HepG2 (cell line): Measurements from ENCODE around the gene FOXK2. TPM values are rescaled to one million over a fixed set of nuclear protein-coding genes. Genes with fewer than 3 reads are reported as not detected.

Source experiments
- ELF1 ChIP-seq: sonication (generic); formaldehyde crosslinking; IDR thresholded peaks from 2 replicates; pipeline ENCODE4 v1.4.0; 2020; ENCODE audit warnings: missing genetic modification reagents
- RARG ChIP-seq: sonication (generic); formaldehyde crosslinking; IDR thresholded peaks from 2 replicates; pipeline ENCODE4 v1.4.0; 2020; ENCODE audit warnings: low read depth, mild to moderate bottlenecking, missing genetic modification reagents
- ZBTB3 ChIP-seq: sonication (generic); formaldehyde crosslinking; IDR thresholded peaks from 2 replicates; pipeline ENCODE4 v1.4.0; 2020; ENCODE audit warnings: low read depth, mild to moderate bottlenecking, moderate library complexity, missing genetic modification reagents, borderline replicate concordance
- ZBTB38 ChIP-seq: sonication (generic); formaldehyde crosslinking; IDR thresholded peaks from 2 replicates; pipeline ENCODE4 v1.5.1; 2020; ENCODE audit warnings: mild to moderate bottlenecking, missing genetic modification reagents
- ZBTB7A ChIP-seq: sonication (generic); formaldehyde crosslinking; IDR thresholded peaks from 2 replicates; pipeline ENCODE4 v1.8.0; 2022; ENCODE audit warnings: mild to moderate bottlenecking, missing genetic modification reagents
- ZNF354B ChIP-seq: sonication (generic); formaldehyde crosslinking; IDR thresholded peaks from 2 replicates; pipeline ENCODE4 v1.8.0; 2022; ENCODE audit warnings: mild to moderate bottlenecking, missing genetic modification reagents
- ZNF572 ChIP-seq: sonication (generic); formaldehyde crosslinking; IDR thresholded peaks from 2 replicates; pipeline ENCODE4 v1.5.1; 2020; ENCODE audit warnings: mild to moderate bottlenecking, missing genetic modification reagents
- ZNF629 ChIP-seq: sonication (generic); formaldehyde crosslinking; conservative IDR thresholded peaks from 2 replicates; pipeline ENCODE4 v1.5.0; 2020; ENCODE audit warnings: missing genetic modification reagents
- ZNF790 ChIP-seq: sonication (generic); formaldehyde crosslinking; IDR thresholded peaks from 2 replicates; pipeline ENCODE4 v1.8.0; 2022; ENCODE audit warnings: missing genetic modification reagents, mild to moderate bottlenecking, borderline replicate concordance
- polyA plus RNA-seq, 8 experiments: library from polyadenylated mRNA; depleted of rRNA in 3 of 8; stranded (reverse) in 7 of 8; unstranded in 1 of 8; fragments of >200 nt; fragmentation: Illumina TruSeq in 4 of 8; extraction: Trizol in 4 of 8; gene quantifications; 2 replicates each; pipeline versions ENCODE4 v1.2.1 to v1.2.3, GENCODE V29; 2011 to 2016; ENCODE audit warnings: low read depth in 4 of 8, missing spikeins in 1 of 8, mixed read lengths in 1 of 8; ENCODE audit not compliant: insufficient read depth in 1 of 8
- total RNA-seq, 5 experiments: library from RNA; depleted of rRNA; stranded (reverse); fragments of >200 nt; fragmentation: Illumina TruSeq; extraction: Trizol; gene quantifications; 2 replicates each; pipeline ENCODE4 v1.2.3, GENCODE V29; 2016; ENCODE audit warnings: low read depth in 1 of 5
- TF ChIP-seq, protein P1 (sequence below): sonication (generic); formaldehyde crosslinking; IDR thresholded peaks from 2 replicates; pipeline ENCODE4 v1.4.0; 2020; ENCODE audit warnings: mild to moderate bottlenecking, missing genetic modification reagents
- TF ChIP-seq, protein P2 (sequence below): sonication (generic); formaldehyde crosslinking; IDR thresholded peaks from 2 replicates; pipeline ENCODE4; 2020; ENCODE audit warnings: missing genetic modification reagents, mild to moderate bottlenecking, borderline replicate concordance
- TF ChIP-seq, protein P3 (sequence below): sonication (generic); formaldehyde crosslinking; conservative IDR thresholded peaks from 2 replicates; pipeline ENCODE4 v1.4.0; 2020; ENCODE audit warnings: missing genetic modification reagents
- TF ChIP-seq, protein P4 (sequence below): sonication (generic); formaldehyde crosslinking; IDR thresholded peaks from 2 replicates; pipeline ENCODE4 v1.4.0; 2020; ENCODE audit warnings: missing genetic modification reagents
- TF ChIP-seq, protein P5 (sequence below): IDR thresholded peaks from 2 replicates; pipeline ENCODE4 v1.6.1; 2016; ENCODE audit warnings: low read depth
- TF ChIP-seq, protein P6 (sequence below): sonication (generic); formaldehyde crosslinking; IDR thresholded peaks from 2 replicates; pipeline ENCODE4 v1.4.0; 2020; ENCODE audit warnings: missing genetic modification reagents

FOXK2 gene
- total and polyA plus RNA-seq, 2 of the 13 experiments (the other 11 are each of a cell fraction or from before 2014, with no cell fraction given): 67.1 to 67.2 TPM

DNA sequence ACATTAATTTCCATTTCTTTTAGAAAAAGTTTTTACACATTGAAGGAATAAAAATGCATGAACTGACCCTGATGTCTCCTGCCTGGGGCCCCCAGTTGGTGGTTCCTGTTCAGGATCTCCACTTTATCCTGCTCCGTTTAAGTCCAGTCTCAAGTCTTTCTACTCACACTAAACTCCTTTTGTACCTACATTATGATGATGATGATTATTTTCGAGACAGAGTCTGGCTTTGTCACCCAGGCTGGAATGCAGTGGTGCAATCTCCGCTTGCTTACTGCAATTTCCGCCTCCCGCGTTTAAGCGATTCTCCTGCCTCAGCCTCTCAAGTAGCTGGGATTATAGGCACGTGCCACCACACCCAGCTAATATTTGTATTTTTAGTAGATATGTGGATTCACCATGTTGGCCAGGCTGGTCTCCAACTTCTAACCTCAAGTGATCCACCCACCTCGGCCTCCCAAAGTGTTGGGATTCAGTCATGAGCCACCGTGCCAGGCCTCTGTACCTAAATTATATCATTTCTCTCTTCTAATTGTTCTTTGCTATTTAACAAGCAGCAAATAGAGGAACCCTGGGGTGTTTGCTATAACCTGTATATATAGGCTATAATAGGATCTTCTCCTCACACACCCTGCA, 2.2 kb upstream of the FOXK2 start (continued):
- TF ChIP-seq, protein P1, sequence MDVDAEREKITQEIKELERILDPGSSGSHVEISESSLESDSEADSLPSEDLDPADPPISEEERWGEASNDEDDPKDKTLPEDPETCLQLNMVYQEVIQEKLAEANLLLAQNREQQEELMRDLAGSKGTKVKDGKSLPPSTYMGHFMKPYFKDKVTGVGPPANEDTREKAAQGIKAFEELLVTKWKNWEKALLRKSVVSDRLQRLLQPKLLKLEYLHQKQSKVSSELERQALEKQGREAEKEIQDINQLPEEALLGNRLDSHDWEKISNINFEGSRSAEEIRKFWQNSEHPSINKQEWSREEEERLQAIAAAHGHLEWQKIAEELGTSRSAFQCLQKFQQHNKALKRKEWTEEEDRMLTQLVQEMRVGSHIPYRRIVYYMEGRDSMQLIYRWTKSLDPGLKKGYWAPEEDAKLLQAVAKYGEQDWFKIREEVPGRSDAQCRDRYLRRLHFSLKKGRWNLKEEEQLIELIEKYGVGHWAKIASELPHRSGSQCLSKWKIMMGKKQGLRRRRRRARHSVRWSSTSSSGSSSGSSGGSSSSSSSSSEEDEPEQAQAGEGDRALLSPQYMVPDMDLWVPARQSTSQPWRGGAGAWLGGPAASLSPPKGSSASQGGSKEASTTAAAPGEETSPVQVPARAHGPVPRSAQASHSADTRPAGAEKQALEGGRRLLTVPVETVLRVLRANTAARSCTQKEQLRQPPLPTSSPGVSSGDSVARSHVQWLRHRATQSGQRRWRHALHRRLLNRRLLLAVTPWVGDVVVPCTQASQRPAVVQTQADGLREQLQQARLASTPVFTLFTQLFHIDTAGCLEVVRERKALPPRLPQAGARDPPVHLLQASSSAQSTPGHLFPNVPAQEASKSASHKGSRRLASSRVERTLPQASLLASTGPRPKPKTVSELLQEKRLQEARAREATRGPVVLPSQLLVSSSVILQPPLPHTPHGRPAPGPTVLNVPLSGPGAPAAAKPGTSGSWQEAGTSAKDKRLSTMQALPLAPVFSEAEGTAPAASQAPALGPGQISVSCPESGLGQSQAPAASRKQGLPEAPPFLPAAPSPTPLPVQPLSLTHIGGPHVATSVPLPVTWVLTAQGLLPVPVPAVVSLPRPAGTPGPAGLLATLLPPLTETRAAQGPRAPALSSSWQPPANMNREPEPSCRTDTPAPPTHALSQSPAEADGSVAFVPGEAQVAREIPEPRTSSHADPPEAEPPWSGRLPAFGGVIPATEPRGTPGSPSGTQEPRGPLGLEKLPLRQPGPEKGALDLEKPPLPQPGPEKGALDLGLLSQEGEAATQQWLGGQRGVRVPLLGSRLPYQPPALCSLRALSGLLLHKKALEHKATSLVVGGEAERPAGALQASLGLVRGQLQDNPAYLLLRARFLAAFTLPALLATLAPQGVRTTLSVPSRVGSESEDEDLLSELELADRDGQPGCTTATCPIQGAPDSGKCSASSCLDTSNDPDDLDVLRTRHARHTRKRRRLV (CRISPR knock-in tag): peak; percentile 80
- TF ChIP-seq ZNF629 (no peak), ZNF354B (CRISPR knock-in tag) (no peak), RARG (no peak), ZBTB3 (CRISPR knock-in tag) (peak; percentile 85; the same call in 1 of the 2 replicates), ZBTB38 (peak; percentile 71), ELF1 (CRISPR knock-in tag) (peak; percentile 71), ZNF790 (CRISPR knock-in tag) (0 out of 2 replicates have a peak, but pooled peaks have one; percentile 52), ZNF572 (CRISPR knock-in tag) (no peak), ZBTB7A (CRISPR knock-in tag) (no peak)
- TF ChIP-seq, protein P2, sequence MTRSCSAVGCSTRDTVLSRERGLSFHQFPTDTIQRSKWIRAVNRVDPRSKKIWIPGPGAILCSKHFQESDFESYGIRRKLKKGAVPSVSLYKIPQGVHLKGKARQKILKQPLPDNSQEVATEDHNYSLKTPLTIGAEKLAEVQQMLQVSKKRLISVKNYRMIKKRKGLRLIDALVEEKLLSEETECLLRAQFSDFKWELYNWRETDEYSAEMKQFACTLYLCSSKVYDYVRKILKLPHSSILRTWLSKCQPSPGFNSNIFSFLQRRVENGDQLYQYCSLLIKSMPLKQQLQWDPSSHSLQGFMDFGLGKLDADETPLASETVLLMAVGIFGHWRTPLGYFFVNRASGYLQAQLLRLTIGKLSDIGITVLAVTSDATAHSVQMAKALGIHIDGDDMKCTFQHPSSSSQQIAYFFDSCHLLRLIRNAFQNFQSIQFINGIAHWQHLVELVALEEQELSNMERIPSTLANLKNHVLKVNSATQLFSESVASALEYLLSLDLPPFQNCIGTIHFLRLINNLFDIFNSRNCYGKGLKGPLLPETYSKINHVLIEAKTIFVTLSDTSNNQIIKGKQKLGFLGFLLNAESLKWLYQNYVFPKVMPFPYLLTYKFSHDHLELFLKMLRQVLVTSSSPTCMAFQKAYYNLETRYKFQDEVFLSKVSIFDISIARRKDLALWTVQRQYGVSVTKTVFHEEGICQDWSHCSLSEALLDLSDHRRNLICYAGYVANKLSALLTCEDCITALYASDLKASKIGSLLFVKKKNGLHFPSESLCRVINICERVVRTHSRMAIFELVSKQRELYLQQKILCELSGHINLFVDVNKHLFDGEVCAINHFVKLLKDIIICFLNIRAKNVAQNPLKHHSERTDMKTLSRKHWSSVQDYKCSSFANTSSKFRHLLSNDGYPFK (CRISPR knock-in tag): no peak
- TF ChIP-seq, protein P3, sequence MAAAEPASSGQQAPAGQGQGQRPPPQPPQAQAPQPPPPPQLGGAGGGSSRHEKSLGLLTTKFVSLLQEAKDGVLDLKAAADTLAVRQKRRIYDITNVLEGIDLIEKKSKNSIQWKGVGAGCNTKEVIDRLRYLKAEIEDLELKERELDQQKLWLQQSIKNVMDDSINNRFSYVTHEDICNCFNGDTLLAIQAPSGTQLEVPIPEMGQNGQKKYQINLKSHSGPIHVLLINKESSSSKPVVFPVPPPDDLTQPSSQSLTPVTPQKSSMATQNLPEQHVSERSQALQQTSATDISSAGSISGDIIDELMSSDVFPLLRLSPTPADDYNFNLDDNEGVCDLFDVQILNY (CRISPR knock-in tag): no peak
- TF ChIP-seq, protein P4, sequence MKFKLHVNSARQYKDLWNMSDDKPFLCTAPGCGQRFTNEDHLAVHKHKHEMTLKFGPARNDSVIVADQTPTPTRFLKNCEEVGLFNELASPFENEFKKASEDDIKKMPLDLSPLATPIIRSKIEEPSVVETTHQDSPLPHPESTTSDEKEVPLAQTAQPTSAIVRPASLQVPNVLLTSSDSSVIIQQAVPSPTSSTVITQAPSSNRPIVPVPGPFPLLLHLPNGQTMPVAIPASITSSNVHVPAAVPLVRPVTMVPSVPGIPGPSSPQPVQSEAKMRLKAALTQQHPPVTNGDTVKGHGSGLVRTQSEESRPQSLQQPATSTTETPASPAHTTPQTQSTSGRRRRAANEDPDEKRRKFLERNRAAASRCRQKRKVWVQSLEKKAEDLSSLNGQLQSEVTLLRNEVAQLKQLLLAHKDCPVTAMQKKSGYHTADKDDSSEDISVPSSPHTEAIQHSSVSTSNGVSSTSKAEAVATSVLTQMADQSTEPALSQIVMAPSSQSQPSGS (CRISPR knock-in tag): peak; percentile 90
- TF ChIP-seq, protein P5, sequence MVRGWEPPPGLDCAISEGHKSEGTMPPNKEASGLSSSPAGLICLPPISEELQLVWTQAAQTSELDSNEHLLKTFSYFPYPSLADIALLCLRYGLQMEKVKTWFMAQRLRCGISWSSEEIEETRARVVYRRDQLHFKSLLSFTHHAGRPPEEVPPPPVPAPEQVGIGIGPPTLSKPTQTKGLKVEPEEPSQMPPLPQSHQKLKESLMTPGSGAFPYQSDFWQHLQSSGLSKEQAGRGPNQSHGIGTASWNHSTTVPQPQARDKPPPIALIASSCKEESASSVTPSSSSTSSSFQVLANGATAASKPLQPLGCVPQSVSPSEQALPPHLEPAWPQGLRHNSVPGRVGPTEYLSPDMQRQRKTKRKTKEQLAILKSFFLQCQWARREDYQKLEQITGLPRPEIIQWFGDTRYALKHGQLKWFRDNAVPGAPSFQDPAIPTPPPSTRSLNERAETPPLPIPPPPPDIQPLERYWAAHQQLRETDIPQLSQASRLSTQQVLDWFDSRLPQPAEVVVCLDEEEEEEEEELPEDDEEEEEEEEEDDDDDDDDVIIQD (CRISPR knock-in tag): peak; percentile 57; the same call in 1 of the 2 replicates
- TF ChIP-seq, protein P6, sequence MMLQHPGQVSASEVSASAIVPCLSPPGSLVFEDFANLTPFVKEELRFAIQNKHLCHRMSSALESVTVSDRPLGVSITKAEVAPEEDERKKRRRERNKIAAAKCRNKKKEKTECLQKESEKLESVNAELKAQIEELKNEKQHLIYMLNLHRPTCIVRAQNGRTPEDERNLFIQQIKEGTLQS (CRISPR knock-in tag): peak; percentile 91
